ENCODE data around the gene SPECC1. TPM values are rescaled to one million over a fixed set of nuclear protein-coding genes. Genes with fewer than 3 reads are reported as not detected.

SPECC1 gene
- total RNA-seq, 1 donor from 2014 or later, result 31.0 TPM

DNA sequence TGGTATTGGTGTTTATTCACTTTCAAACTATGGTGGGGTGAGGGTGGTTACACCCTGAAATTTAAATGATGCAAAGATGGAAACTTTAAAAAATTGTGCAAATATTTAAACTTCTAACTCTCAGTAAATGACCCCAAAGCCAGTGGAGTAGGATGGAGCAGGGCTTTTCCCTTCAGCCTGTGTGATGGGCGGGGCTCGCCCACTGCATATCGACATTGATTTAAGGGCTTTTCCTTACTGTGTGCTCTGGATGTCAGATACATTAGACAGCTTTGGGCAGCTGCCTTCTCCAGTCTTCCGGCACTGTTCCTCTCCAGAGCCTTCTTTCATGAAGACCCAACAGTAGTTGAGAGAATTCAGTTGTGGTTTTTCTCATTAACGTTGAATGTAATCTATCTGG, 99.9 kb downstream of the SPECC1 start:
- intact Hi-C loops (cut with DNase I), result no loop called here
- no peak for ATAC-seq
- no peak overlapping the region for H3K4me3 ChIP-seq
- H3K27ac ChIP-seq, result no peak overlapping the region
- DNase-seq, result no peak
- H3K27me3 ChIP-seq, result no peaks in the 10 kb centered on the region
- H3K36me3 ChIP-seq, result no peaks in the 10 kb centered on the region
- no peaks in the 10 kb centered on the region for H3K4me1 ChIP-seq
- no peaks in the 10 kb centered on the region for H3K9me3 ChIP-seq
- TF ChIP-seq, protein P1, sequence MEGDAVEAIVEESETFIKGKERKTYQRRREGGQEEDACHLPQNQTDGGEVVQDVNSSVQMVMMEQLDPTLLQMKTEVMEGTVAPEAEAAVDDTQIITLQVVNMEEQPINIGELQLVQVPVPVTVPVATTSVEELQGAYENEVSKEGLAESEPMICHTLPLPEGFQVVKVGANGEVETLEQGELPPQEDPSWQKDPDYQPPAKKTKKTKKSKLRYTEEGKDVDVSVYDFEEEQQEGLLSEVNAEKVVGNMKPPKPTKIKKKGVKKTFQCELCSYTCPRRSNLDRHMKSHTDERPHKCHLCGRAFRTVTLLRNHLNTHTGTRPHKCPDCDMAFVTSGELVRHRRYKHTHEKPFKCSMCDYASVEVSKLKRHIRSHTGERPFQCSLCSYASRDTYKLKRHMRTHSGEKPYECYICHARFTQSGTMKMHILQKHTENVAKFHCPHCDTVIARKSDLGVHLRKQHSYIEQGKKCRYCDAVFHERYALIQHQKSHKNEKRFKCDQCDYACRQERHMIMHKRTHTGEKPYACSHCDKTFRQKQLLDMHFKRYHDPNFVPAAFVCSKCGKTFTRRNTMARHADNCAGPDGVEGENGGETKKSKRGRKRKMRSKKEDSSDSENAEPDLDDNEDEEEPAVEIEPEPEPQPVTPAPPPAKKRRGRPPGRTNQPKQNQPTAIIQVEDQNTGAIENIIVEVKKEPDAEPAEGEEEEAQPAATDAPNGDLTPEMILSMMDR (IDR thresholded peaks at IDR 0.05), result no peak

DNA sequence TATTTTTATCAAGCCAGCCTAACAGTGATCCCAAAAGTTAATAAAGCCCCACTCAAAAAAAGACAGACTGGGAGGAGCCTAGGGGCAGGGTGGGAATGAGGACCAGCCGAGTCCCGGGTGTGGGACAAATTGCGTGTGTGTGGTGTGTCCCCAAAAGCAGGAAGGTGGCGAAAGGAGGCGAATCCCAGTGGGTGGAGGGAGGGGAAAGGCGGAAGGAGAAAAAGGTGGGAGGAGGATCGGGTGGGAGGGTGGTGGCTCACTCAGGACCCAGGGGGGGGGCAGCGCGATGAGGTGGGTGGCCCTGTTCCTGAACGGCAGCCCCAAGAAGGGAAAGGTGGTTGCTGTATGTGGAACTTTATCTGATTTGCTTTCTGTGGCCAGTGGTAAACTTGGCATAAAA, 102.4 kb downstream of the SPECC1 start:
- no peaks in the 10 kb centered on the region for H3K9me3 ChIP-seq
- ATAC-seq, result no peak
- no peak for DNase-seq
- no peaks in the 10 kb centered on the region for H3K4me1 ChIP-seq
- no peak overlapping the region for H3K27ac ChIP-seq
- no peak overlapping the region for H3K4me3 ChIP-seq
- no peaks in the 10 kb centered on the region for H3K36me3 ChIP-seq
- peaks cover 3% of the 10 kb centered on the region for H3K27me3 ChIP-seq
- intact Hi-C loops (cut with DNase I), result no loop called here
- TF ChIP-seq, protein P1 (IDR thresholded peaks at IDR 0.05), result no peak

DNA sequence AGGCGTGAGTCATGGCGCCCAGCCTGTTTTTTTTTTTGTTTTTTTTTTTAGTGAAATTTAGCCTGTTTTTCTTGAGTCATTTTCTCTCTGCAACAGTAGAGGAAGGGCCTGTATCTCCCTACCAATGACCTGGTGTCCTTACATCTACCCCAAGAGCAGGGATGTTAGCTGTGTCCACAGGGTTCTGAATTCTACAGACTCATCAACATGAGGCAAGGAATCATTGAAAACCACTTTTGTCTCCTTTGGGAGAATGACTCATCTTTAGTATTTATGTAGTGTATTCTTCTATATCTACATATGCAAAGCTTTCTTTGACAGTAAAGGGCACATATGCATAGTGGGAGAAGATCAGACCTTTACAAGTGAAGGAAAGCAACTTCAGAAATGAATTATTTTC, 105.3 kb downstream of the SPECC1 start:
- ATAC-seq, result no peak
- intact Hi-C loops (cut with DNase I), result no loop called here
- peaks cover 3% of the 10 kb centered on the region for H3K27me3 ChIP-seq
- H3K4me3 ChIP-seq, result no peak overlapping the region
- no peak for DNase-seq
- H3K9me3 ChIP-seq, result no peaks in the 10 kb centered on the region
- no peaks in the 10 kb centered on the region for H3K36me3 ChIP-seq
- H3K27ac ChIP-seq, result no peak overlapping the region
- TF ChIP-seq, protein P1 (IDR thresholded peaks at IDR 0.05), result no peak
- no peaks in the 10 kb centered on the region for H3K4me1 ChIP-seq

DNA sequence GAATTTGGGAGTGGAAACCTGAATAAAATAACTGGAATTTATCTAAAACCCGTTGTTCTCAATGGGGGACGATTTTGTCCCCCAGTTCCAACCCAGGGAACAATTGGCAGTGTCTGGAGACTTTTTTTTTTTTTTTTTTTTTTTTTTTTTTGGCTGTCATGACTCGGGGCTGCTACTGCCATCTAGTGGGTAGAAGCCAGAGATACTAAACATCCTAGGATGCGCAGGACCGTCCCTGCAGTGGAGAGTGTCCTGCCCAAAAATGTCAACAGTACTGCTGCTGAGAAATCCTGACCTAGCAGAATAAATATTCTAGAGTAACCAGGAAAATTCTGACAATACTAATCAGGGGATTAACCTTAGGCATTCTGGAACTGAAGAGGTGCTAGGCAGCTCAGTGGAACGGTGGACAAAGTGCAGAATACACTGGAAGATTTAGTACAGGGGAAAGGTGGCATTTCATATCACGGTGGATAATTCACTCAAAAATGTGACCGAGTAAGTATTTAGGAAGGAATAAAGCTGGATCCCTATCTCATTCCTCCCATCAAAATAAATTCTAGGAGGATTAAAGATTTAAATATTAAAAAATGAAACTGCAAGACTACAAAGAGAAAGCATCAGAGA, 107.6 kb downstream of the SPECC1 start:
- TF ChIP-seq, protein P1 (IDR thresholded peaks at IDR 0.05), result peak; percentile 70
- peaks cover 2% of the 10 kb centered on the region for H3K4me1 ChIP-seq
- H3K9me3 ChIP-seq, result no peaks in the 10 kb centered on the region
- intact Hi-C loops (cut with DNase I), result loop anchor here (5.0 kb wide), 1 partner anchor 124 kb away; no protein-coding TSS in a partner anchor
- no peak for DNase-seq
- H3K27me3 ChIP-seq, result peaks cover 3% of the 10 kb centered on the region
- no peak overlapping the region for H3K27ac ChIP-seq
- ATAC-seq, result peak; percentile 90
- H3K36me3 ChIP-seq, result no peaks in the 10 kb centered on the region
- no peak overlapping the region for H3K4me3 ChIP-seq

DNA sequence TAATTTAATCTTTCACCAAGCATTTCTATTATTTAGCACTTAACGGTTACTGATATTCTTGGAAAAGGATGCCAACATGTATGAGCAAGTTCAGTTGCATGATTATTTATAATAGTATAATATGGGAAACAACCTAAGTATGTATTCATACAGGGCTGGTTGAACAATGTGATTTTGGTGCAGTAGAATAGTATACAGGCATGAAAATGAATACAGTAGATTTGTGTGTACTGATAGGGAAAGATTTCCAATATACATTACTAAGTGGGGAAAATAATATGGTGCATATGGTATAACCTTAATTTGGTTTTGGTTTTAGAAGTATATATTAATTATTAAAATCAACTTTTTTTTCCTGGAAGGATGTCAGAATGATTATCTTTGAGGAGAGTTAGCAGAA, 109.1 kb downstream of the SPECC1 start:
- TF ChIP-seq, protein P1 (IDR thresholded peaks at IDR 0.05), result no peak
- no peaks in the 10 kb centered on the region for H3K9me3 ChIP-seq
- DNase-seq, result no peak
- H3K27me3 ChIP-seq, result peaks cover 3% of the 10 kb centered on the region
- no peak overlapping the region for H3K4me3 ChIP-seq
- H3K36me3 ChIP-seq, result no peaks in the 10 kb centered on the region
- peaks cover 4% of the 10 kb centered on the region for H3K4me1 ChIP-seq
- intact Hi-C loops (cut with DNase I), result loop anchor here (5.0 kb wide), 1 partner anchor 126 kb away; no protein-coding TSS in a partner anchor
- no peak for ATAC-seq
- H3K27ac ChIP-seq, result no peak overlapping the region

DNA sequence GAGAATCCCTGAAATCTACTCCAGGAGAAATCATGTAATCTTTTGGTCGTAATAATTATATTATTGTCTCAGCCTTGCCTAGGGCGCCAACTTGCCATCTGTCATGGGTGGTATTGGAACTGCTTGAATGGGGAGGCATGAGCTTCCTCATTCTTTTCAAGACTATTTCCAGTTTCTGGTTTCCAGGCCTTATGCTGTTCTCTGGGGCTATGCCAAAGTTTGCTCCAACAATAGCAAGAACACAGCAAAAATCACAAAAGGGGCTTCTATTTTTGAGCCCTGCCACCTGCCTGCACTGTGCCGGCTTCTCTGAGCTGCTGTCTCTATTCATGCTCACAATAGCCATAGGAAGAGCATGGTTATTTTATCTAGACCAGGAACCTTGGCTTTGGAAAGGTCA, 111.7 kb downstream of the SPECC1 start:
- H3K4me1 ChIP-seq, result peaks cover 4% of the 10 kb centered on the region
- intact Hi-C loops (cut with DNase I), result no loop called here
- ATAC-seq (no peak), DNase-seq (no peak)
- H3K4me3 ChIP-seq, result no peak overlapping the region
- TF ChIP-seq, protein P1 (IDR thresholded peaks at IDR 0.05), result no peak
- H3K27me3 ChIP-seq, result peaks cover 2% of the 10 kb centered on the region
- H3K9me3 ChIP-seq, result no peaks in the 10 kb centered on the region
- H3K27ac ChIP-seq, result no peak overlapping the region
- H3K36me3 ChIP-seq, result no peaks in the 10 kb centered on the region
